NCI-H524 (cell line): ENCODE measurements around the gene SAMD8.
"Not testable (repeated sequence)": the region's sequence is repeated elsewhere in the genome, so short reads cannot be mapped to it uniquely, and the experiment has no call there.

Source experiments
- DNase-seq, 2 experiments: peaks; one replicate each; lab custom pipeline; 2025; lab: John Stamatoyannopoulos, UW

Gene SAMD8

GRCh38 chr10:75195035-75195763, 83.7 kb downstream of the SAMD8 start:
- no peak for DNase-seq

- no peak for DNase-seq
These were observed 85.6 kb downstream of the SAMD8 start for GRCh38 chr10:75197066-75197465.

GRCh38 chr10:75197906-75198305, 86.5 kb downstream of the SAMD8 start:
- no peak for DNase-seq

GRCh38 chr10:75199949-75200348, 88.5 kb downstream of the SAMD8 start:
- DNase-seq = not testable (repeated sequence)

GRCh38 chr10:75201793-75202307, 90.4 kb downstream of the SAMD8 start:
- no peak for DNase-seq

GRCh38 chr10:75202321-75203045, 91.0 kb downstream of the SAMD8 start:
- no peak for DNase-seq

- not testable (repeated sequence) for DNase-seq
These were observed 91.7 kb downstream of the SAMD8 start for GRCh38 chr10:75203046-75203620.

- DNase-seq = no peak
These were observed 92.3 kb downstream of the SAMD8 start for GRCh38 chr10:75203724-75204123.

GRCh38 chr10:75205908-75206307, 94.5 kb downstream of the SAMD8 start:
- DNase-seq = no peak

- DNase-seq = not testable (repeated sequence)
These were observed 95.2 kb downstream of the SAMD8 start for GRCh38 chr10:75206638-75207037.

- DNase-seq = no peak
These were observed 95.8 kb downstream of the SAMD8 start for GRCh38 chr10:75207079-75207856.

GRCh38 chr10:75207857-75208144, 96.3 kb downstream of the SAMD8 start:
- DNase-seq = no peak

GRCh38 chr10:75208181-75208580, 96.7 kb downstream of the SAMD8 start:
- DNase-seq = no peak

GRCh38 chr10:75209086-75209920, 97.8 kb downstream of the SAMD8 start:
- DNase-seq = no peak

- DNase-seq = peak in 1 of 2 experiments; percentile 34
These were observed 98.4 kb downstream of the SAMD8 start for GRCh38 chr10:75209921-75210281.

GRCh38 chr10:75210282-75211006, 99.0 kb downstream of the SAMD8 start, which contains the start of gene VDAC2:
VDAC2 (plus strand) TSS chr10:75210796; CDS start chr10:75211159, 363 bp downstream.
- peak; percentile 47 to 69 for DNase-seq

GRCh38 chr10:75211007-75211691, 99.7 kb downstream of the SAMD8 start:
- no peak for DNase-seq

GRCh38 chr10:75212343-75212742, 100.9 kb downstream of the SAMD8 start:
- no peak for DNase-seq

GRCh38 chr10:75220274-75220673, 108.8 kb downstream of the SAMD8 start:
- DNase-seq = no peak

GRCh38 chr10:75221492-75221891, 110.0 kb downstream of the SAMD8 start:
- not testable (repeated sequence) for DNase-seq
